HepG2 (cell line): ENCODE data around the gene PLPPR2. TPM values are rescaled to one million over a fixed set of nuclear protein-coding genes. Genes with fewer than 3 reads are reported as not detected.

Experiments
- GTF2F1 ChIP-seq: fragments of 150-350 bp; IDR thresholded peaks from 2 replicates; pipeline ENCODE4 v1.6.1; 2014; ENCODE audit warnings: low read length
- LCORL ChIP-seq, 2 experiments: fragments of 450-650 bp in 1 of 2; sonication (generic) in 1 of 2; formaldehyde crosslinking in 1 of 2; IDR thresholded peaks; 2 replicates each; pipeline versions ENCODE4 v1.5.0 to v1.6.1; 2017 to 2020; ENCODE audit warnings: antibody characterized with exemption in 1 of 2, missing genetic modification reagents in 1 of 2
- MED1 ChIP-seq: sonication (generic); formaldehyde crosslinking; IDR thresholded peaks from 2 replicates; pipeline ENCODE4 v1.4.0; 2020; ENCODE audit warnings: missing genetic modification reagents
- NR2F6 ChIP-seq, 2 experiments: IDR thresholded peaks; 2 replicates each; pipeline ENCODE4 v1.6.1; 2016; ENCODE audit warnings: antibody characterized with exemption in 1 of 2, mild to moderate bottlenecking in 1 of 2
- PHF21A ChIP-seq: sonication (generic); formaldehyde crosslinking; IDR thresholded peaks from 2 replicates; pipeline ENCODE4 v1.5.0; 2020; ENCODE audit warnings: mild to moderate bottlenecking, missing genetic modification reagents
- REPIN1 ChIP-seq: sonication (generic); formaldehyde crosslinking; IDR thresholded peaks from 2 replicates; pipeline ENCODE4 v1.8.0; 2022; ENCODE audit warnings: missing genetic modification reagents, low read depth, mild to moderate bottlenecking, borderline replicate concordance
- SP2 ChIP-seq: sonication (generic); formaldehyde crosslinking; IDR thresholded peaks from 2 replicates; pipeline ENCODE4 v1.5.1; 2020; ENCODE audit warnings: mild to moderate bottlenecking, missing genetic modification reagents
- ZNF207 ChIP-seq: fragments of 450-650 bp; IDR thresholded peaks from 2 replicates; pipeline ENCODE4 v1.6.1; 2016; ENCODE audit warnings: antibody characterized with exemption, borderline replicate concordance
- ZNF607 ChIP-seq: sonication (generic); formaldehyde crosslinking; IDR thresholded peaks from 2 replicates; pipeline ENCODE4 v1.5.1; 2020; ENCODE audit warnings: missing genetic modification reagents, mild to moderate bottlenecking, borderline replicate concordance
- ZNF879 ChIP-seq: sonication (generic); formaldehyde crosslinking; IDR thresholded peaks from 2 replicates; pipeline ENCODE4 v1.8.1; 2023; ENCODE audit warnings: missing genetic modification reagents
- polyA plus RNA-seq, 8 experiments: library from polyadenylated mRNA; depleted of rRNA in 3 of 8; stranded (reverse) in 7 of 8; unstranded in 1 of 8; fragments of >200 nt; fragmentation: Illumina TruSeq in 4 of 8; extraction: Trizol in 4 of 8; gene quantifications; 2 replicates each; pipeline versions ENCODE4 v1.2.1 to v1.2.3, GENCODE V29; 2011 to 2016; ENCODE audit warnings: low read depth in 4 of 8, missing spikeins in 1 of 8, mixed read lengths in 1 of 8; ENCODE audit not compliant: insufficient read depth in 1 of 8
- total RNA-seq, 5 experiments: library from RNA; depleted of rRNA; stranded (reverse); fragments of >200 nt; fragmentation: Illumina TruSeq; extraction: Trizol; gene quantifications; 2 replicates each; pipeline ENCODE4 v1.2.3, GENCODE V29; 2016; ENCODE audit warnings: low read depth in 1 of 5
- TF ChIP-seq, protein P1 (sequence below): sonication (generic); formaldehyde crosslinking; IDR thresholded peaks from 2 replicates; pipeline ENCODE4 v1.4.0; 2020; ENCODE audit warnings: mild to moderate bottlenecking, missing genetic modification reagents, borderline replicate concordance
- TF ChIP-seq, protein P2 (sequence below): sonication (generic); formaldehyde crosslinking; IDR thresholded peaks from 2 replicates; pipeline ENCODE4 v1.9.0; 2021; ENCODE audit warnings: mild to moderate bottlenecking, missing genetic modification reagents
- TF ChIP-seq, protein P3 (sequence below): sonication (generic); formaldehyde crosslinking; IDR thresholded peaks from 2 replicates; pipeline ENCODE4 v1.5.0; 2020; ENCODE audit warnings: mild to moderate bottlenecking, missing genetic modification reagents

The PLPPR2 gene
- total and polyA plus RNA-seq, 2 of the 13 experiments (the other 11 are each of a cell fraction or from before 2014, with no cell fraction given) = 1.5 to 2.1 TPM

DNA sequence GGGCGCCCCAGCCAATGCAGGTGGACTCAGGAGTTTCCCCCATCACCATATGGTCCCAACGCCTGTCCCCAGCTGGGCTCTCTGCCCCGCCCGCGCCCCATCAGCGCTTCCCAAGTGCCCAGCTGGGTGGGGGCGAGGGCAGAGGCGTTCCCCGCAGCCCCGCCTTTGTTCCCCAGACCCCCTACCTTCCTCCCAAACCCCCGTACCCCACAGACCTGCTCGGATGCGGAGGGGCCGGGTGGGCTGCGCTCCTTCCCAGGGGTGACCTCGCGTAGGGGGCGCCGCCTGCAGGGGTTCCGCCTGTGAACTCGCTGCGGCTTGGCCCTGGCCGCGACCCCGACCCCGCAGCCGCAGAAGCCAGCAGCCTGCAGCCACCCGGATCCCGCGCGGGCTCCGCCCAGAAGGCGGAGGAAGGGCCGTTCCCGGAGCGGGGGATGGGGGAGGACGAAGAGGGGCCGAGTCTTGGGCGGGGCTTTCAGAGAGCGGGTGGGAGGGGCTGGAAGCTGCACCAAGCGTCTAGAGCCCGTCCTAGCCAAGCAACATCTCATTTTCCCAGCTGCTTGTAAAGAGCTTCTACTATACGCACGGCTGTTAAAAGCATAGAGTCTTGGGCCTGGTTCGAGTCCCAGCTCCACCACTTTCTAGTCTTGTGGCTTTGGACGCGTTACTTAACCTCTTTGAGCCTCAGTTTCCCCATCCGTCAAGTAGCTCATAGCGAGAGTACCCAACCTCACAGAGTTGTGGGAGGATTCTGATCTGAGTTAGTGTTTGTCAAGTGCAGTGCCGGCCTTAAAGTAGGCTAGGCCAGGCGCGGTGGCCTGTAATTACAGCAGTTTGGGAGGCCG is 15.8 kb upstream of the PLPPR2 start, which contains the start of gene RAB3D (continued):
- TF ChIP-seq, protein P1, sequence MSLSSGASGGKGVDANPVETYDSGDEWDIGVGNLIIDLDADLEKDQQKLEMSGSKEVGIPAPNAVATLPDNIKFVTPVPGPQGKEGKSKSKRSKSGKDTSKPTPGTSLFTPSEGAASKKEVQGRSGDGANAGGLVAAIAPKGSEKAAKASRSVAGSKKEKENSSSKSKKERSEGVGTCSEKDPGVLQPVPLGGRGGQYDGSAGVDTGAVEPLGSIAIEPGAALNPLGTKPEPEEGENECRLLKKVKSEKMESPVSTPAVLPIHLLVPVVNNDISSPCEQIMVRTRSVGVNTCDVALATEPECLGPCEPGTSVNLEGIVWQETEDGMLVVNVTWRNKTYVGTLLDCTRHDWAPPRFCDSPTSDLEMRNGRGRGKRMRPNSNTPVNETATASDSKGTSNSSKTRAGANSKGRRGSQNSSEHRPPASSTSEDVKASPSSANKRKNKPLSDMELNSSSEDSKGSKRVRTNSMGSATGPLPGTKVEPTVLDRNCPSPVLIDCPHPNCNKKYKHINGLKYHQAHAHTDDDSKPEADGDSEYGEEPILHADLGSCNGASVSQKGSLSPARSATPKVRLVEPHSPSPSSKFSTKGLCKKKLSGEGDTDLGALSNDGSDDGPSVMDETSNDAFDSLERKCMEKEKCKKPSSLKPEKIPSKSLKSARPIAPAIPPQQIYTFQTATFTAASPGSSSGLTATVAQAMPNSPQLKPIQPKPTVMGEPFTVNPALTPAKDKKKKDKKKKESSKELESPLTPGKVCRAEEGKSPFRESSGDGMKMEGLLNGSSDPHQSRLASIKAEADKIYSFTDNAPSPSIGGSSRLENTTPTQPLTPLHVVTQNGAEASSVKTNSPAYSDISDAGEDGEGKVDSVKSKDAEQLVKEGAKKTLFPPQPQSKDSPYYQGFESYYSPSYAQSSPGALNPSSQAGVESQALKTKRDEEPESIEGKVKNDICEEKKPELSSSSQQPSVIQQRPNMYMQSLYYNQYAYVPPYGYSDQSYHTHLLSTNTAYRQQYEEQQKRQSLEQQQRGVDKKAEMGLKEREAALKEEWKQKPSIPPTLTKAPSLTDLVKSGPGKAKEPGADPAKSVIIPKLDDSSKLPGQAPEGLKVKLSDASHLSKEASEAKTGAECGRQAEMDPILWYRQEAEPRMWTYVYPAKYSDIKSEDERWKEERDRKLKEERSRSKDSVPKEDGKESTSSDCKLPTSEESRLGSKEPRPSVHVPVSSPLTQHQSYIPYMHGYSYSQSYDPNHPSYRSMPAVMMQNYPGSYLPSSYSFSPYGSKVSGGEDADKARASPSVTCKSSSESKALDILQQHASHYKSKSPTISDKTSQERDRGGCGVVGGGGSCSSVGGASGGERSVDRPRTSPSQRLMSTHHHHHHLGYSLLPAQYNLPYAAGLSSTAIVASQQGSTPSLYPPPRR = no peak
- TF ChIP-seq ZNF879 (CRISPR knock-in tag) = no peak
- TF ChIP-seq ZNF207 = no peak
- TF ChIP-seq LCORL (IDR thresholded peaks at IDR 0.05) = no peak
- TF ChIP-seq LCORL (CRISPR knock-in tag; IDR thresholded peaks at IDR 0.05) = peak; percentile 25; the same call in 1 of the 2 replicates
- TF ChIP-seq, protein P2, sequence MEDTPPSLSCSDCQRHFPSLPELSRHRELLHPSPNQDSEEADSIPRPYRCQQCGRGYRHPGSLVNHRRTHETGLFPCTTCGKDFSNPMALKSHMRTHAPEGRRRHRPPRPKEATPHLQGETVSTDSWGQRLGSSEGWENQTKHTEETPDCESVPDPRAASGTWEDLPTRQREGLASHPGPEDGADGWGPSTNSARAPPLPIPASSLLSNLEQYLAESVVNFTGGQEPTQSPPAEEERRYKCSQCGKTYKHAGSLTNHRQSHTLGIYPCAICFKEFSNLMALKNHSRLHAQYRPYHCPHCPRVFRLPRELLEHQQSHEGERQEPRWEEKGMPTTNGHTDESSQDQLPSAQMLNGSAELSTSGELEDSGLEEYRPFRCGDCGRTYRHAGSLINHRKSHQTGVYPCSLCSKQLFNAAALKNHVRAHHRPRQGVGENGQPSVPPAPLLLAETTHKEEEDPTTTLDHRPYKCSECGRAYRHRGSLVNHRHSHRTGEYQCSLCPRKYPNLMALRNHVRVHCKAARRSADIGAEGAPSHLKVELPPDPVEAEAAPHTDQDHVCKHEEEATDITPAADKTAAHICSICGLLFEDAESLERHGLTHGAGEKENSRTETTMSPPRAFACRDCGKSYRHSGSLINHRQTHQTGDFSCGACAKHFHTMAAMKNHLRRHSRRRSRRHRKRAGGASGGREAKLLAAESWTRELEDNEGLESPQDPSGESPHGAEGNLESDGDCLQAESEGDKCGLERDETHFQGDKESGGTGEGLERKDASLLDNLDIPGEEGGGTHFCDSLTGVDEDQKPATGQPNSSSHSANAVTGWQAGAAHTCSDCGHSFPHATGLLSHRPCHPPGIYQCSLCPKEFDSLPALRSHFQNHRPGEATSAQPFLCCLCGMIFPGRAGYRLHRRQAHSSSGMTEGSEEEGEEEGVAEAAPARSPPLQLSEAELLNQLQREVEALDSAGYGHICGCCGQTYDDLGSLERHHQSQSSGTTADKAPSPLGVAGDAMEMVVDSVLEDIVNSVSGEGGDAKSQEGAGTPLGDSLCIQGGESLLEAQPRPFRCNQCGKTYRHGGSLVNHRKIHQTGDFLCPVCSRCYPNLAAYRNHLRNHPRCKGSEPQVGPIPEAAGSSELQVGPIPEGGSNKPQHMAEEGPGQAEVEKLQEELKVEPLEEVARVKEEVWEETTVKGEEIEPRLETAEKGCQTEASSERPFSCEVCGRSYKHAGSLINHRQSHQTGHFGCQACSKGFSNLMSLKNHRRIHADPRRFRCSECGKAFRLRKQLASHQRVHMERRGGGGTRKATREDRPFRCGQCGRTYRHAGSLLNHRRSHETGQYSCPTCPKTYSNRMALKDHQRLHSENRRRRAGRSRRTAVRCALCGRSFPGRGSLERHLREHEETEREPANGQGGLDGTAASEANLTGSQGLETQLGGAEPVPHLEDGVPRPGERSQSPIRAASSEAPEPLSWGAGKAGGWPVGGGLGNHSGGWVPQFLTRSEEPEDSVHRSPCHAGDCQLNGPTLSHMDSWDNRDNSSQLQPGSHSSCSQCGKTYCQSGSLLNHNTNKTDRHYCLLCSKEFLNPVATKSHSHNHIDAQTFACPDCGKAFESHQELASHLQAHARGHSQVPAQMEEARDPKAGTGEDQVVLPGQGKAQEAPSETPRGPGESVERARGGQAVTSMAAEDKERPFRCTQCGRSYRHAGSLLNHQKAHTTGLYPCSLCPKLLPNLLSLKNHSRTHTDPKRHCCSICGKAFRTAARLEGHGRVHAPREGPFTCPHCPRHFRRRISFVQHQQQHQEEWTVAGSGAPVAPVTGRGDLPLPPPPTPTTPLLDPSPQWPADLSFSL = no peak
- peak; percentile 53; the same call in 1 of the 2 replicates for TF ChIP-seq MED1
- TF ChIP-seq GTF2F1 = no peak
- TF ChIP-seq REPIN1 (CRISPR knock-in tag) = no peak
- TF ChIP-seq SP2 (CRISPR knock-in tag) = no peak
- TF ChIP-seq, protein P3, sequence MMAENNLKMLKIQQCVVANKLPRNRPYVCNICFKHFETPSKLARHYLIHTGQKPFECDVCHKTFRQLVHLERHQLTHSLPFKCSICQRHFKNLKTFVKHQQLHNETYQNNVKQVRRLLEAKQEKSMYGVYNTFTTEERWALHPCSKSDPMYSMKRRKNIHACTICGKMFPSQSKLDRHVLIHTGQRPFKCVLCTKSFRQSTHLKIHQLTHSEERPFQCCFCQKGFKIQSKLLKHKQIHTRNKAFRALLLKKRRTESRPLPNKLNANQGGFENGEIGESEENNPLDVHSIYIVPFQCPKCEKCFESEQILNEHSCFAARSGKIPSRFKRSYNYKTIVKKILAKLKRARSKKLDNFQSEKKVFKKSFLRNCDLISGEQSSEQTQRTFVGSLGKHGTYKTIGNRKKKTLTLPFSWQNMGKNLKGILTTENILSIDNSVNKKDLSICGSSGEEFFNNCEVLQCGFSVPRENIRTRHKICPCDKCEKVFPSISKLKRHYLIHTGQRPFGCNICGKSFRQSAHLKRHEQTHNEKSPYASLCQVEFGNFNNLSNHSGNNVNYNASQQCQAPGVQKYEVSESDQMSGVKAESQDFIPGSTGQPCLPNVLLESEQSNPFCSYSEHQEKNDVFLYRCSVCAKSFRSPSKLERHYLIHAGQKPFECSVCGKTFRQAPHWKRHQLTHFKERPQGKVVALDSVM (CRISPR knock-in tag) = no peak; the same call in 1 of the 2 replicates
- TF ChIP-seq PHF21A (CRISPR knock-in tag) = no peak
- no peak for TF ChIP-seq NR2F6 (IDR thresholded peaks at IDR 0.05)
- peak; percentile 41; the same call in 1 of the 2 replicates for TF ChIP-seq NR2F6 (CRISPR knock-in tag; IDR thresholded peaks at IDR 0.05)
- no peak for TF ChIP-seq ZNF607 (CRISPR knock-in tag)
